GM10266 (cell line): Measurements from ENCODE around the gene EYA2.

ENCODE experiments used
- DNase-seq: peaks from one replicate; pipeline ENCODE4 v3.0.0; 2012; ENCODE audit errors: extremely low spot score
- TF ChIP-seq, protein P1 (sequence below): IDR thresholded peaks from 2 replicates; pipeline ENCODE4 v1.5.1; 2012; ENCODE audit warnings: mild to moderate bottlenecking, low read depth; ENCODE audit not compliant: control insufficient read depth, insufficient read depth; ENCODE audit errors: missing control alignments

EYA2 gene

DNA sequence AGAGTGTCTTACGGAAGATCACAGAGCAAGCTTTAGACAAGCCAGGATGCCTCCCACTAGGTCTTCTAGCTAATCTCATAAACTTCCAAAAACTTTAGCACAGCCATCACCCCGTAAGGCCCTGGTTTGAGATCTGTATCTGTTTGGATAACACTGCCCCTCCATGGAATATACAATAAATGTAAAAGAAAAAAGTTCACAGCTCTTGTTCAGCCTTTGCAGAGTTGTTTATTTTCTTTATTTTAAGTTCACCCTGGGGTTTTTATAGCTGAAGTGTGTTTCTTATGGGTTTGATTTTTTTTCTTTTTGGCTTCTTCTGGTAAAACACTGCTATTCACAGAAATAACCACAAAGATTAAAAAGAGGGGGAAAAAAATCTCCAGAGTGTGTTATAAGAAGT is 125.6 kb downstream of the EYA2 start:
- TF ChIP-seq, protein P1, sequence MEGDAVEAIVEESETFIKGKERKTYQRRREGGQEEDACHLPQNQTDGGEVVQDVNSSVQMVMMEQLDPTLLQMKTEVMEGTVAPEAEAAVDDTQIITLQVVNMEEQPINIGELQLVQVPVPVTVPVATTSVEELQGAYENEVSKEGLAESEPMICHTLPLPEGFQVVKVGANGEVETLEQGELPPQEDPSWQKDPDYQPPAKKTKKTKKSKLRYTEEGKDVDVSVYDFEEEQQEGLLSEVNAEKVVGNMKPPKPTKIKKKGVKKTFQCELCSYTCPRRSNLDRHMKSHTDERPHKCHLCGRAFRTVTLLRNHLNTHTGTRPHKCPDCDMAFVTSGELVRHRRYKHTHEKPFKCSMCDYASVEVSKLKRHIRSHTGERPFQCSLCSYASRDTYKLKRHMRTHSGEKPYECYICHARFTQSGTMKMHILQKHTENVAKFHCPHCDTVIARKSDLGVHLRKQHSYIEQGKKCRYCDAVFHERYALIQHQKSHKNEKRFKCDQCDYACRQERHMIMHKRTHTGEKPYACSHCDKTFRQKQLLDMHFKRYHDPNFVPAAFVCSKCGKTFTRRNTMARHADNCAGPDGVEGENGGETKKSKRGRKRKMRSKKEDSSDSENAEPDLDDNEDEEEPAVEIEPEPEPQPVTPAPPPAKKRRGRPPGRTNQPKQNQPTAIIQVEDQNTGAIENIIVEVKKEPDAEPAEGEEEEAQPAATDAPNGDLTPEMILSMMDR, result no peak
- no peak for DNase-seq

DNA sequence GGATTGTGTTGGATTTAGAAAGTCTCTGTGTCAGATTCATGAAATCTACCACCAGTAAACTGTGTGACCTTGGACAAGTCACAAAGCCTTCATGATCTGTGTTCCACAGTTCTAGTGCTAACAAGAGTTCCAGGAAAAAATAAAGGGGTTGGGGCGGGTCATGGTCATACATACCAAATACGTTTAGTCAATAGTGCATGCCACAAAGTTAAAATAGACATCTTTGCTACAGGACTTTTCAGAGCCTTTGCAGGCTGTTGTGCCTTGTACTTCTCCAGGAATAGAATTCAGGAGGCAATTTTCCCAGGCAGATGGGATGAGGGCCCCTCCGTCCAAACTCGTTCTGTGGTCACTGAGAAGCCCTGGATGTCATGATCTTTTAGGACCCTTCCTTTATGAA is 127.2 kb downstream of the EYA2 start:
- DNase-seq, result no peak
- TF ChIP-seq, protein P1, result no peak

DNA sequence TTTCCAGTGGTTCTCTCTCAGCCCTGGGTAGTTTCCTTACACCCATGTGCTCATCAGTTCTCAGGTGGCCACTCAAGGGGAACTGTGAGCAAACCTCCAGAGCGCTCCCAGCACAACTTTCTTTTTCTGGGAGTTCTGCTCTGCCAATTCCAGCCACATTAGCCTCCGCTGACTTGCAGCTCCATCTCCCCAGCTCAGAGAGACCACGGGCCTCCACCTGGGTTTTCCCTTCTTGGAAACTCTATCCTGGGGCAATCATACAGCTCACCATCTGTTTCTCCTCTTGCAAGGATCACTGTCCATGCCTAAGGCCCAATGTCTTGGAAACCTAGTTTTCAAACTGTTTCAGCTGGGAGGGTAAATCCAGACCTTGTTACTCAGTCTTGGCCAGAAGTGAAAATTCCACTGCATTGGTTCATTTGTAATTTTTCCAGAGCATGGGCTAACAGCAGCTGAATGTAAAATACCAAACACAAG is 129.9 kb downstream of the EYA2 start:
- TF ChIP-seq, protein P1, result no peak
- no peak for DNase-seq

DNA sequence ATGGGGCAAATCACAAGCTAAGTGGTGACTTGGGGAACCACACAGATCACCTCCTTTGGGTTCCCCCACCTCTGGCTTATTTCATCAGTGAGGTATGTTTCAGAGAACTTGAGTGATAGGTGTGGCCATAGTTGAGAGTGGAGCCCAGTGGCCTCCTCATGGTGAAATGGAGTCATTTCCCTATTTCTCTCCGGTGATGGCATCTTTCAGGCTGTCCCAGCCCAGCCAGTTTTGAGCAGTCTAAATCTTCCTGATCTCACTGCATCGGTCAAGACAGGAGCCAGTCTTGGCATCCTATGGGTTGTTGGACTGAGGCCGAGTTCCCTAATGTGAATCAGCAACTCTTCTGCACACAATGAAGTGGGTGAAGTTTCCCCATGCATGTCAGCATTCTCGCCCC is 132.4 kb downstream of the EYA2 start:
- TF ChIP-seq, protein P1, result no peak

DNA sequence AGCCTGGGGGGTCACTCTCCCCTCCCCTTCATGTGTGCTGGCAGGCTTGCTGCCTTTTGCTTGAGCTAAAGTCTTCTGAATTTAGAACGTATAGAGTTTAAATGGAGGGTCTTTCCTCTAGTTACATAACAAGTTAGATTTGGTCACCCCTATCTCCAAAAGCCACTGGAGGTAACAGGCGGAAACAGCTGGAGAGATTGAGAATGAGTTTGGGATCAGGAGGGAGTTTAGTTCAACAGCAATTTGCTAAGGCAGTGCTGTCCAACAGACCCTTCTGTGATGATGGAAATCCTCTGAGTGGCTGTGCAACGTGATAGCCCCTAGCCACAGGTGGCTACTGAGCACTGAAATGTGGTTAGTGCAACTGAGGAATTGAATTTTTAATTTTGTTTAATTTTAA is 132.8 kb downstream of the EYA2 start:
- no peak for DNase-seq
- TF ChIP-seq, protein P1, result no peak

More for the DNA sequence above, 132.4 kb downstream of the EYA2 start:
- DNase-seq, result no peak

DNA sequence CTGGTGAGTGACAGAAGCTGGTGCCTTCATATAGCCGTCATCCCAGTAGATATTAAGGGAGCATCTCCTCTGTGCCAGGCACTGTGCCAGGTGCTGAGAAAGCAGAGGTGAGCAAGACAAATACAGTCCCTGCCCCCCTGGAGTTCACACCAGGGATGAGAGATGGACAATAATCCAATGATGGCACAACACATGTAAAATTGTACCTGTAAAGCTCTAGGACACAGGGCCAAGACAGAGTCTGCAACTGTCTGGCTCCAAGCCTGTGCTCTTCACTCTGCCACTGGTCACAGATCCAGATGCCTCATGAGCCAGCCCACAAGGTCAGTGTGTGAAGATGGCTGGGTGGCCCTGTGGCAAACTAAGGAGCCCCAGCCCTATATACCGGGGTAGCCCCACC is 133.8 kb downstream of the EYA2 start:
- TF ChIP-seq, protein P1, result no peak
- DNase-seq, result no peak

DNA sequence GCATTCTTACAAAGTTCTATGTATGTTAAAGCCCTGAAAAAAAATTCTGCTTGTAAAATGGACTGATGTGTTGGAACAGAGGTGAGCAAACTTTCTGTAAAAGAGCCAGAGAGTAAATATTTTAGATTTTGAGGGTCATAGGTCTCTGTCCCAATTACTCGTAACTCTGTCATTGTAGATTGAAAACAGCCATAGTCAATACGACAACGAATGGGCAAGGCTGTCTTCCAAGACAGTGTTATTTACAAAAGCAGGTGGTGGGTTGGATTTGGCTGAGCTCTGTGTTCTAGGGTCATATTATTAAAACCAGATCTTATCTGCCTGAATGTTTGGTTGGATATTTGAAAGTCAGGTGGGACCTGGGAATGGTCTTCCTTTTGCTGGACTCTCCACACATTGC is 135.2 kb downstream of the EYA2 start:
- TF ChIP-seq, protein P1, result no peak

More for the DNA sequence above, 135.2 kb downstream of the EYA2 start:
- no peak for DNase-seq
